Aorta (tissue), 5 donors: Measurements from ENCODE around the gene PTCD1. TPM values are rescaled to one million over a fixed set of nuclear protein-coding genes. Genes with fewer than 3 reads are reported as not detected.
A peak's percentile ranks its signal among the peaks of the same experiment; 100 is the strongest.
"Not testable (repeated sequence)": the region's sequence is repeated elsewhere in the genome, so short reads cannot be mapped to it uniquely, and the experiment has no call there.

Source experiments
- ATAC-seq: fragments of 200-7000 bp; cut with Tn5 transposase; one replicate; pipeline ENCODE4 v1.9.1; 2022; ENCODE audit warnings: moderate library complexity; ENCODE audit not compliant: low FRiP score
- DNase-seq, 2 donors: peaks; one replicate each; pipeline ENCODE4 v3.0.0-alpha.2; 2020
- H3K27ac ChIP-seq, 2 donors: one replicate each; pipeline ENCODE4 v1.5.1; 2013; ENCODE audit warnings: low read length in 2 of 2, mild to moderate bottlenecking in 2 of 2, moderate library complexity in 2 of 2, control low read depth in 1 of 2, inconsistent platforms in 1 of 2, low read depth in 1 of 2
- H3K27me3 ChIP-seq, 2 donors: one replicate each; pipeline ENCODE4 v1.6.1; 2013; ENCODE audit warnings: control low read depth in 1 of 2, low read length in 1 of 2, mild to moderate bottlenecking in 1 of 2, moderate library complexity in 1 of 2; ENCODE audit not compliant: insufficient read depth in 2 of 2, control insufficient read depth in 1 of 2
- H3K36me3 ChIP-seq, 2 donors: one replicate each; pipeline ENCODE4 v1.6.1; 2013; ENCODE audit warnings: control low read depth in 1 of 2, low read length in 1 of 2, mild to moderate bottlenecking in 1 of 2; ENCODE audit not compliant: insufficient read depth in 2 of 2, control insufficient read depth in 1 of 2
- H3K4me1 ChIP-seq, 2 donors: one replicate each; pipeline ENCODE4 v1.6.1; 2013; ENCODE audit warnings: low read length in 2 of 2, control low read depth in 1 of 2, mild to moderate bottlenecking in 1 of 2, moderate library complexity in 1 of 2; ENCODE audit not compliant: insufficient read depth in 2 of 2, control insufficient read depth in 1 of 2
- H3K4me3 ChIP-seq, 2 donors: one replicate each; pipeline ENCODE4 v1.5.1; 2013; ENCODE audit warnings: low read length in 2 of 2, control low read depth in 1 of 2, mild to moderate bottlenecking in 1 of 2
- H3K9me3 ChIP-seq: one replicate; pipeline ENCODE4 v1.6.1; 2013; ENCODE audit warnings: mild to moderate bottlenecking, low read length; ENCODE audit not compliant: control insufficient read depth
- WGBS, 2 donors: extraction: QIAGEN DNeasy Blood & Tissue Kit; methylation state at CpG; one replicate each; pipeline ENCODE4 v1.1.7; 2013; 5-methylcytosine and 5-hydroxymethylcytosine counted together
- intact Hi-C, 2 donors: fragments of 100-400 bp; cut with DNase I; formaldehyde crosslinking; loops; one replicate each; pipeline versions ENCODE4 v1.14.2 to v1.15.0; 2022
- polyA plus RNA-seq, 2 donors: library from polyadenylated mRNA; stranded (reverse); fragments of 200-250 nt; gene quantifications; one replicate each; pipeline ENCODE4 v1.2.3, GENCODE V29; 2013
- total RNA-seq, 2 donors: library from RNA; stranded (reverse); fragmentation: NEBNext Ultra II Directional; extraction: Animal tissue kit (Norgen Biotek cat#: 25700); gene quantifications; one replicate each; pipeline ENCODE4 v1.2.1, GENCODE V29; 2021
- donor health status: healthy with polysubstance abuse.
- donor health status: Bipolar disorder and iron deficiency.
- donor health status: DM: no; HTN: no; CAD: no.
- donor health status: DM: no; HTN: no; CAD: no.
- donor health status: DM: yes; HTN: yes; CAD: no.

Gene PTCD1
- total and polyA plus RNA-seq, 4 donors = 0.63 to 6.0 (median 5.5) TPM

GRCh38 chr7:99384523-99384922 lies 54.1 kb downstream of the PTCD1 start:
- WGBS, 2 donors = 93 to 95% methylated on average over 4 of the region's 4 CpGs
- H3K9me3 ChIP-seq = no peaks in the 10 kb centered on the region
- no peak overlapping the region for H3K27ac ChIP-seq
- ATAC-seq = no peak
- intact Hi-C loops = no loop called here
- no peaks in the 10 kb centered on the region for H3K27me3 ChIP-seq
- peaks cover 0 to 4% of the 10 kb centered on the region in 2 donors for H3K36me3 ChIP-seq
- DNase-seq = no peak
- H3K4me3 ChIP-seq = no peak overlapping the region
- no peaks in the 10 kb centered on the region for H3K4me1 ChIP-seq

- H3K36me3 ChIP-seq = peaks cover 0 to 4% of the 10 kb centered on the region in 2 donors
- 92 to 94% methylated on average over 13 of the region's 13 CpGs for WGBS, 2 donors
Measured at GRCh38 chr7:99383791-99384370, 54.7 kb downstream of the PTCD1 start.

GRCh38 chr7:99383203-99383602 lies 55.4 kb downstream of the PTCD1 start:
- ATAC-seq (no peak), DNase-seq (no peak)
- no peaks in the 10 kb centered on the region for H3K27me3 ChIP-seq
- H3K4me3 ChIP-seq = no peak overlapping the region
- H3K9me3 ChIP-seq = no peaks in the 10 kb centered on the region
- intact Hi-C loops = no loop called here
- WGBS, 2 donors = 84 to 88% methylated on average over 10 of the region's 10 CpGs
- no peak overlapping the region for H3K27ac ChIP-seq
- no peaks in the 10 kb centered on the region for H3K4me1 ChIP-seq
- peaks cover 0 to 4% of the 10 kb centered on the region in 2 donors for H3K36me3 ChIP-seq

More at GRCh38 chr7:99383791-99384370, 54.7 kb downstream of the PTCD1 start:
- Histone ChIP-seq H3K9me3 (no peaks in the 10 kb centered on the region), H3K27ac (no peak overlapping the region), H3K4me3 (no peak overlapping the region), H3K27me3 (no peaks in the 10 kb centered on the region), H3K4me1 (no peaks in the 10 kb centered on the region)
- intact Hi-C loops = no loop called here
- DNase-seq (no peak), ATAC-seq (no peak)

- intact Hi-C loops = no loop called here
- no peak overlapping the region for H3K27ac ChIP-seq
Measured at GRCh38 chr7:99381664-99382075, 56.9 kb downstream of the PTCD1 start.

GRCh38 chr7:99380823-99381663 lies 57.6 kb downstream of the PTCD1 start:
- 71 to 72% methylated on average over 16 of the region's 16 CpGs for WGBS, 2 donors
- Histone ChIP-seq H3K27me3 (no peaks in the 10 kb centered on the region), H3K4me1 (no peaks in the 10 kb centered on the region), H3K4me3 (no peak overlapping the region), H3K36me3 (no peaks in the 10 kb centered on the region), H3K9me3 (no peaks in the 10 kb centered on the region), H3K27ac (peak overlapping the region in 1 of 2 donors; percentile 94)
- no peak for ATAC-seq
- intact Hi-C loops = no loop called here
- peak in 1 of 2 donors; percentile 75 for DNase-seq

More at GRCh38 chr7:99381664-99382075, 56.9 kb downstream of the PTCD1 start:
- Histone ChIP-seq H3K9me3 (no peaks in the 10 kb centered on the region), H3K4me1 (no peaks in the 10 kb centered on the region), H3K27me3 (no peaks in the 10 kb centered on the region), H3K4me3 (no peak overlapping the region), H3K36me3 (peaks cover 0 to 4% of the 10 kb centered on the region in 2 donors)
- ATAC-seq (no peak), DNase-seq (no peak)
- WGBS, 2 donors = 57 to 59% methylated on average over 7 of the region's 7 CpGs

- peak; percentile 65 for ATAC-seq
- Histone ChIP-seq H3K27me3 (no peaks in the 10 kb centered on the region), H3K4me3 (no peak overlapping the region), H3K27ac (peak overlapping the region; percentile 28 to 94), H3K4me1 (no peaks in the 10 kb centered on the region), H3K9me3 (no peaks in the 10 kb centered on the region), H3K36me3 (no peaks in the 10 kb centered on the region)
- intact Hi-C loops = no loop called here
- peak in 1 of 2 donors; percentile 75 for DNase-seq
- 61 to 64% methylated on average over 12 of the region's 12 CpGs for WGBS, 2 donors
Measured at GRCh38 chr7:99380032-99380822, 58.4 kb downstream of the PTCD1 start.

- H3K27ac ChIP-seq = peak overlapping the region; percentile 28 to 94
- DNase-seq, H3K27me3 ChIP-seq, intact Hi-C loops, H3K9me3 ChIP-seq, ATAC-seq, H3K4me1 ChIP-seq, H3K36me3 ChIP-seq, H3K4me3 ChIP-seq: not testable (repeated sequence)
- 38 to 42% methylated on average over 7 of the region's 7 CpGs for WGBS, 2 donors
Measured at GRCh38 chr7:99379693-99380031, 58.9 kb downstream of the PTCD1 start.

- intact Hi-C loops = no loop called here
Measured at GRCh38 chr7:99379043-99379577, 59.5 kb downstream of the PTCD1 start.

More at GRCh38 chr7:99379043-99379577, 59.5 kb downstream of the PTCD1 start:
- WGBS, 2 donors = 5 to 7% methylated on average over 7 of the region's 7 CpGs
- H3K9me3 ChIP-seq = no peaks in the 10 kb centered on the region
- H3K4me3 ChIP-seq = no peak overlapping the region
- H3K36me3 ChIP-seq = no peaks in the 10 kb centered on the region
- DNase-seq = peak in 1 of 2 donors; percentile 89
- ATAC-seq = peak; percentile 86
- peak overlapping the region; percentile 28 to 94 for H3K27ac ChIP-seq
- no peaks in the 10 kb centered on the region for H3K27me3 ChIP-seq
- no peaks in the 10 kb centered on the region for H3K4me1 ChIP-seq
